Measurements from ENCODE around the gene DPP9. TPM values are rescaled to one million over a fixed set of nuclear protein-coding genes. Genes with fewer than 3 reads are reported as not detected.

Gene DPP9
- total and polyA plus RNA-seq, 2 of the 8 experiments (the other 6 are each of a cell fraction or from before 2014, with no cell fraction given), result 11.6 to 40.7 TPM

GRCh38 chr19:4759388-4760284, 36.0 kb upstream of the DPP9 start:
- H3K56ac ChIP-seq (replicated peaks; ENCODE audit: insufficient read length, low read depth, low read length), result no peak overlapping the region
- 12% methylated on average over 31 of the region's 53 CpGs; no CpG with 5 or more reads in 1 of the 2 experiments for WGBS, 2 experiments (ENCODE audit: extremely low coverage in 1 of 2, insufficient coverage in 1 of 2, insufficient read length in 1 of 2, insufficient replicate concordance in 2 of 2, low coverage in 1 of 2, low lambda C conversion rate in 2 of 2, missing lambda C conversion rate in 1 of 2)
- peak overlapping the region; percentile 26 to 69 for H3K4me2 ChIP-seq (ENCODE audit: insufficient read depth in 1 of 2, low read depth in 2 of 2, low read length in 2 of 2)
- no peak overlapping the region for H2BK5ac ChIP-seq (ENCODE audit: low read depth, low read length)
- no peaks in the 10 kb centered on the region for H3K79me1 ChIP-seq (ENCODE audit: low read depth, low read length)
- no peak overlapping the region for H3K9ac ChIP-seq (replicated peaks in 1 of 4; ENCODE audit: extremely low read depth in 1 of 4, low read depth in 3 of 4, low read length in 3 of 4)
- H3K14ac ChIP-seq (ENCODE audit: insufficient read length), result no peak overlapping the region
- H3K4ac ChIP-seq (replicated peaks; ENCODE audit: insufficient read length, low read depth, low read length), result no peak overlapping the region
- H2BK15ac ChIP-seq (ENCODE audit: low read length), result no peak overlapping the region
- no peaks in the 10 kb centered on the region for H4K20me1 ChIP-seq (replicated peaks in 1 of 2; ENCODE audit: control insufficient read depth in 1 of 2, insufficient read depth in 2 of 2, low read length in 2 of 2)
- no peaks in the 10 kb centered on the region for H3K36me3 ChIP-seq (ENCODE audit: control insufficient read depth in 2 of 4, insufficient read depth in 4 of 4, low read length in 3 of 4)
- no peak overlapping the region for H4K5ac ChIP-seq (ENCODE audit: insufficient read length, low read depth, low read length)
- no peak overlapping the region for H2BK120ac ChIP-seq (replicated peaks; ENCODE audit: low read depth, low read length)
- no peak overlapping the region for H3K23ac ChIP-seq (ENCODE audit: insufficient read length)
- H3K27me3 ChIP-seq (replicated peaks in 1 of 4; ENCODE audit: control insufficient read depth in 3 of 4, extremely low read depth in 1 of 4, insufficient read depth in 3 of 4, low read length in 3 of 4), result peaks cover 0 to 10% (median 6%) of the 10 kb centered on the region in 4 experiments; a peak in 5 of 7 replicates
- ChIA-PET POLR2A (ENCODE audit: partially characterized antibody) (interaction anchor here (3.1 kb wide), 1 partner anchor 9 kb away, joined by 22 read pairs; no protein-coding TSS in a partner anchor), CTCF (ENCODE audit: partially characterized antibody) (interaction anchor here (0.7 to 2.8 kb wide), 6 partner anchors 9 to 242 kb away, joined by 3 to 10 read pairs (median 4); partner anchors contain the start of gene FEM1A)
- H2BK20ac ChIP-seq (ENCODE audit: low read length), result no peak overlapping the region
- no peak overlapping the region for H4K91ac ChIP-seq (replicated peaks; ENCODE audit: insufficient read length, low read length)
- no peak overlapping the region for H3K27ac ChIP-seq (ENCODE audit: low read depth, low read length)
- H3K4me3 ChIP-seq (ENCODE audit: extremely low read depth in 1 of 4, insufficient read depth in 2 of 4, low read depth in 3 of 4, low read length in 4 of 4), result peak overlapping the region; percentile 2 to 53 (median 32); a peak in 7 of 8 replicates
- DNase-seq (ENCODE audit: low read depth in 1 of 2, low spot score in 2 of 2), result peak; percentile 89 to 93
- no peak overlapping the region for H4K8ac ChIP-seq (ENCODE audit: extremely low read depth, insufficient read depth, low read length)
- H2AFZ ChIP-seq (ENCODE audit: low read length), result peak overlapping the region; percentile 36; the same call in 1 of the 2 replicates
- H3K9me3 ChIP-seq (ENCODE audit: insufficient read depth in 2 of 2, low read depth in 1 of 2, low read length in 1 of 2), result no peaks in the 10 kb centered on the region
- no peak overlapping the region for H2BK12ac ChIP-seq (ENCODE audit: low read depth, low read length)
- no peak overlapping the region for H3K18ac ChIP-seq (ENCODE audit: extremely low read depth, low read length)
- no peaks in the 10 kb centered on the region for H3K79me2 ChIP-seq (ENCODE audit: control insufficient read depth in 1 of 2, insufficient read depth in 2 of 2, low read length in 2 of 2)
- no peak for FAIRE-seq
- H3K4me1 ChIP-seq (replicated peaks in 1 of 4; ENCODE audit: control insufficient read depth in 3 of 4, insufficient read depth in 4 of 4, low read length in 3 of 4), result peaks cover 0 to 3% (median 2%) of the 10 kb centered on the region in 4 experiments; a peak in 3 of 7 replicates
- peaks cover 5% of the 10 kb centered on the region; the same call in 1 of the 2 replicates for H3K23me2 ChIP-seq (ENCODE audit: low read depth, low read length)
- no peak overlapping the region for H2AK5ac ChIP-seq (ENCODE audit: low read depth, low read length)
- TF ChIP-seq RFX5 (IDR thresholded peaks at IDR 0.05; ENCODE audit: borderline replicate concordance, low read depth, low read length), result peak; percentile 75; the same call in 1 of the 2 replicates
- peak; percentile 73 for TF ChIP-seq SP1 (IDR thresholded peaks at IDR 0.05; ENCODE audit: low read depth, low read length)
